HepG2 (cell line): ENCODE data around the gene TSSK3. TPM values are rescaled to one million over a fixed set of nuclear protein-coding genes. Genes with fewer than 3 reads are reported as not detected.

ENCODE experiments used
- ATAC-seq: fragments of 200-7000 bp; cut with Tn5 transposase; 3 replicates; pipeline ENCODE4 v1.9.1; 2020; ENCODE audit warnings: mild to moderate bottlenecking, moderate library complexity
- BruUV-seq: library from RNA; stranded (reverse); fragments of 400-500 nt; replicated peaks from 2 replicates; lab custom pipeline; 2021; lab: Mats Ljungman, UMichigan
- CTCF ChIA-PET: fragments of 300-600 bp; formaldehyde crosslinking; extraction: SDS; loops from one replicate; lab custom pipeline; 2021; ENCODE audit warnings: low total read pairs, inconsistent platforms, low intra/inter-chr PET ratio; lab: Yijun Ruan, JAX
- POLR2A ChIA-PET: fragments of 350-600 bp; sonication (Branson Sonifier 250); formaldehyde crosslinking; loops from one replicate; lab custom pipeline; 2020; ENCODE audit warnings: antibody characterized with exemption, inconsistent platforms; lab: Yijun Ruan, JAX
- DNase-seq: peaks from one replicate; pipeline ENCODE4 v3.0.0-alpha.2; 2015; ENCODE audit warnings: low spot score
- FAIRE-seq: peaks from 3 replicates; lab custom pipeline; 2011; peaks lifted over from hg19 to GRCh38; lab: Jason Lieb, UNC
- H2AFZ ChIP-seq: one replicate; pipeline ENCODE4 v1.6.1; 2011; ENCODE audit warnings: low read length, inconsistent platforms
- H3K27ac ChIP-seq: fragments of 300-600 bp; 3 replicates; pipeline ENCODE4 v1.8.0; 2011; ENCODE audit warnings: mixed run types, mild to moderate bottlenecking, mixed read lengths, low read length, inconsistent platforms; ENCODE audit not compliant: insufficient read depth; ENCODE audit errors: extremely low read length
- H3K27me3 ChIP-seq, 2 experiments: fragments of 200-600 bp in 1 of 2; 2 replicates in 1 of 2; 3 replicates in 1 of 2; pipeline versions ENCODE4 v1.6.0 to v1.8.0; 2011; ENCODE audit warnings: low read length in 2 of 2, mild to moderate bottlenecking in 2 of 2, moderate library complexity in 2 of 2, inconsistent platforms in 1 of 2; ENCODE audit not compliant: insufficient read depth in 2 of 2, control insufficient read depth in 1 of 2
- H3K36me3 ChIP-seq, 2 experiments: fragments of 200-600 bp in 1 of 2; replicated peaks in 1 of 2; 2 replicates in 1 of 2; 3 replicates in 1 of 2; pipeline versions ENCODE4 v1.5.1 to v1.8.0; 2011; ENCODE audit warnings: low read length in 2 of 2, inconsistent platforms in 1 of 2; ENCODE audit not compliant: insufficient read depth in 2 of 2, control insufficient read depth in 1 of 2
- H3K4me1 ChIP-seq: 2 replicates; pipeline ENCODE4 v1.5.1; 2012; ENCODE audit warnings: low read length, inconsistent platforms; ENCODE audit not compliant: insufficient read depth
- H3K4me2 ChIP-seq: 2 replicates; pipeline ENCODE4 v1.6.0; 2011; ENCODE audit warnings: low read depth, low read length, inconsistent platforms
- H3K4me3 ChIP-seq, 3 experiments: fragments of 200-600 bp in 1 of 3; sonication (generic), shearing (Covaris generic) in 1 of 3; replicated peaks in 1 of 3; 2 replicates each; pipeline ENCODE4 v1.5.1; 2011 to 2016; ENCODE audit warnings: low read length in 3 of 3, inconsistent platforms in 2 of 3, low read depth in 2 of 3, mild to moderate bottlenecking in 2 of 3, control low read depth in 1 of 3, mixed read lengths in 1 of 3; ENCODE audit not compliant: insufficient read depth in 1 of 3
- H3K79me2 ChIP-seq: one replicate; pipeline ENCODE4 v1.6.1; 2011; ENCODE audit warnings: low read length, inconsistent platforms; ENCODE audit not compliant: insufficient read depth
- H3K9ac ChIP-seq: 2 replicates; pipeline ENCODE4 v1.6.0; 2011; ENCODE audit warnings: mild to moderate bottlenecking, low read depth, low read length, inconsistent platforms; ENCODE audit not compliant: insufficient read depth
- H3K9me3 ChIP-seq: 2 replicates; pipeline ENCODE4 v1.5.1; 2012; ENCODE audit warnings: mild to moderate bottlenecking, low read length
- H4K20me1 ChIP-seq: 2 replicates; pipeline ENCODE4 v1.6.0; 2011; ENCODE audit warnings: inconsistent platforms, mild to moderate bottlenecking, low read length, moderate library complexity; ENCODE audit not compliant: insufficient read depth
- MEIS1 ChIP-seq: sonication (generic); formaldehyde crosslinking; IDR thresholded peaks from 2 replicates; pipeline ENCODE4 v1.9.0; 2021; ENCODE audit warnings: mild to moderate bottlenecking, missing genetic modification reagents, moderate library complexity, borderline replicate concordance
- MNT ChIP-seq: fragments of 450-650 bp; IDR thresholded peaks from 2 replicates; pipeline ENCODE4 v1.6.1; 2016
- NRL ChIP-seq: sonication (generic); formaldehyde crosslinking; IDR thresholded peaks from 2 replicates; pipeline ENCODE4 v1.5.0; 2020; ENCODE audit warnings: missing genetic modification reagents, mild to moderate bottlenecking, moderate library complexity, borderline replicate concordance
- PATZ1 ChIP-seq: sonication (generic); formaldehyde crosslinking; IDR thresholded peaks from 2 replicates; pipeline ENCODE4 v1.4.0; 2020; ENCODE audit warnings: missing genetic modification reagents
- POLR2G ChIP-seq: fragments of 200-400 bp; formaldehyde crosslinking; IDR thresholded peaks from 2 replicates; pipeline ENCODE4 v1.6.1; 2018; ENCODE audit warnings: mild to moderate bottlenecking, low read depth, low read length, moderate library complexity
- SP2 ChIP-seq: sonication (generic); formaldehyde crosslinking; IDR thresholded peaks from 2 replicates; pipeline ENCODE4 v1.5.1; 2020; ENCODE audit warnings: mild to moderate bottlenecking, missing genetic modification reagents
- TFDP1 ChIP-seq: IDR thresholded peaks from 2 replicates; pipeline ENCODE4 v1.6.1; 2016; ENCODE audit warnings: missing compliant biosample characterization, missing genetic modification reagents, borderline replicate concordance
- ZNF142 ChIP-seq: sonication (generic); formaldehyde crosslinking; IDR thresholded peaks from 2 replicates; pipeline ENCODE4 v1.4.0; 2020; ENCODE audit warnings: missing genetic modification reagents
- ZNF230 ChIP-seq: sonication (generic); formaldehyde crosslinking; IDR thresholded peaks from 2 replicates; pipeline ENCODE4 v1.4.0; 2020; ENCODE audit warnings: mild to moderate bottlenecking, missing genetic modification reagents
- WGBS: methylation state at CpG from one replicate; pipeline ENCODE4 v1.1.6; 2017; ENCODE audit warnings: low lambda C conversion rate; 5-methylcytosine and 5-hydroxymethylcytosine counted together
- in situ Hi-C: cut with HindIII; loops from 2 replicates; pipeline ENCODE4 v1.10.0; 2017; ENCODE audit warnings: low pct_unique_long_range_greater_than_20kb; ENCODE audit not compliant: extremely low pct_ligation_motif_present
- intact Hi-C: fragments of 100-400 bp; cut with micrococcal nuclease; formaldehyde crosslinking; loops from one replicate; pipeline ENCODE4 v1.10.0; 2022; ENCODE audit not compliant: unreplicated experiment
- polyA plus RNA-seq, 8 experiments: library from polyadenylated mRNA; depleted of rRNA in 3 of 8; stranded (reverse) in 7 of 8; unstranded in 1 of 8; fragments of >200 nt; fragmentation: Illumina TruSeq in 4 of 8; extraction: Trizol in 4 of 8; gene quantifications; 2 replicates each; pipeline versions ENCODE4 v1.2.1 to v1.2.3, GENCODE V29; 2011 to 2016; ENCODE audit warnings: low read depth in 4 of 8, missing spikeins in 1 of 8, mixed read lengths in 1 of 8; ENCODE audit not compliant: insufficient read depth in 1 of 8
- total RNA-seq, 5 experiments: library from RNA; depleted of rRNA; stranded (reverse); fragments of >200 nt; fragmentation: Illumina TruSeq; extraction: Trizol; gene quantifications; 2 replicates each; pipeline ENCODE4 v1.2.3, GENCODE V29; 2016; ENCODE audit warnings: low read depth in 1 of 5
- TF ChIP-seq, protein P1 (sequence below): sonication (generic); formaldehyde crosslinking; IDR thresholded peaks from 2 replicates; pipeline ENCODE4 v1.8.0; 2022; ENCODE audit warnings: missing genetic modification reagents, low read depth, mild to moderate bottlenecking, borderline replicate concordance

Gene TSSK3
- total and polyA plus RNA-seq, 2 of the 13 experiments (the other 11 are each of a cell fraction or from before 2014, with no cell fraction given): 1.0 to 1.1 TPM

DNA sequence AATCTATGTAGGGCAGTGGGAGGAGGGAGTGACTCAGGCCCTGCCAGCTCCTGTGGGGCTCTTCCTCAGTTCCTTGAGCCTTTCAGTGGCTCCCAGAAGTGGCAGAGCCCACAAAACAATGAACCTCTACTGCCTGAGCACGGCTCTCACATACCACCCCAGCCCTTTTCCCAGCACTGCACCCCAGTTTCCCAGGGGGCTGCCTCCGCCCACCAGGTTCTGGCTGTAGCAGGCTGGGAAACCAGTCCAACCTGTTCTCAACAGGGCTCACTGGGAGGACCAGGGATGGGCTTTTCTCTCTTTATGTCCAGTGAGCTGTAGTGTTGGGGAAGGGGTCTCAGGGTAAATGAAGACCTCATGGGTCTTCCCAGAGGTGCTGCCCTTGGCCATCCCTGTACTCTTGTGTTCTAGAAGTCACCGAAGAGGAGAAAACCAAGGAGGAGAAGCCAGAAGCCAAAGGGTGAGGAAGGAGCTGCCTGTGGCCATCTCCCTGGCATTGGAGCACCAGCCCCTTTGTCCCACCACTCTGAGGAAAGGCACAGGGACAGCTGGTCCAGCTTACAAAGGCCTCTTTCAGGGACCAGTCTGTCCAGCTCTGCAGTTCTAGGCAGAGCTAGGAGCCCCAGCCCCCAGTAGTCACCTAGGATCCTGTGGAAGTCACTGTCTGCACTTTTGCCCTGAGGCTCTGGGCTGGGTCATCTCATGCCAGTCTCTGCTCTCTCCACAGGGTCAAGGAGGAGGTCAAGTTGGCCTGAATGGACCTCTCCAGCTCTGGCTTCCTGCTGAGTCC, 29.9 kb upstream of the TSSK3 start:
- no peaks in the 10 kb centered on the region for H3K27me3 ChIP-seq
- ATAC-seq (no peak), DNase-seq (no peak), FAIRE-seq (no peak)
- CTCF ChIA-PET: no interaction called here
- no peak overlapping the region for H3K9ac ChIP-seq
- in situ Hi-C loops (no loop called here), intact Hi-C loops (loop anchor here (10.0 kb wide), 1 partner anchor 62 kb away; the partner anchor contains the start of gene BSDC1)
- H3K36me3 ChIP-seq: peaks cover 36 to 67% of the 10 kb centered on the region in 2 experiments
- H3K9me3 ChIP-seq: no peaks in the 10 kb centered on the region
- H2AFZ ChIP-seq: no peak overlapping the region
- H4K20me1 ChIP-seq: peaks cover 14% of the 10 kb centered on the region
- no peak overlapping the region for H3K4me2 ChIP-seq
- BruUV-seq: no TSS peak
- peak overlapping the region; percentile 17 for H3K27ac ChIP-seq
- 100% methylated on average over 2 of the region's 3 CpGs for WGBS
- H3K79me2 ChIP-seq: peaks cover 14% of the 10 kb centered on the region
- no peak overlapping the region for H3K4me3 ChIP-seq
- POLR2A ChIA-PET: interaction anchor here (0.7 to 4.8 kb wide), 14 partner anchors 9 to 132 kb away, joined by 3 to 84 read pairs (median 3); partner anchors contain the start of genes BSDC1, CCDC28B and HDAC1
- H3K4me1 ChIP-seq: peaks cover 31% of the 10 kb centered on the region
- TF ChIP-seq, protein P1, sequence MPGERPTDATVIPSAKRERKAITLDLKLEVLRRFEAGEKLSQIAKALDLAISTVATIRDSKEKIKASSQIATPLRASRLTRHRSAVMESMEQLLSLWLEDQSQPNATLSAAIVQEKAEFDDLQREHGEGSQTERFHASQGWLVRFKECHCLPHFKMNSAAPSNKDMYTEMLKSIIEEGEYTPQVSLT (CRISPR knock-in tag): no peak
- TF ChIP-seq ZNF230 (CRISPR knock-in tag) (no peak), PATZ1 (CRISPR knock-in tag) (no peak), TFDP1 (CRISPR knock-in tag) (no peak), NRL (CRISPR knock-in tag) (0 out of 2 replicates have a peak, but pooled peaks have one; percentile 18), SP2 (CRISPR knock-in tag) (no peak), MEIS1 (CRISPR knock-in tag) (no peak), POLR2G (peak; percentile 53), ZNF142 (CRISPR knock-in tag) (no peak), MNT (no peak)
